ENCODE measurements around the gene PCDH9. TPM values are rescaled to one million over a fixed set of nuclear protein-coding genes. Genes with fewer than 3 reads are reported as not detected.

Gene PCDH9
- total and polyA plus RNA-seq, 3 donors from 2014 or later = 2.3 to 4.6 (median 3.5) TPM

DNA sequence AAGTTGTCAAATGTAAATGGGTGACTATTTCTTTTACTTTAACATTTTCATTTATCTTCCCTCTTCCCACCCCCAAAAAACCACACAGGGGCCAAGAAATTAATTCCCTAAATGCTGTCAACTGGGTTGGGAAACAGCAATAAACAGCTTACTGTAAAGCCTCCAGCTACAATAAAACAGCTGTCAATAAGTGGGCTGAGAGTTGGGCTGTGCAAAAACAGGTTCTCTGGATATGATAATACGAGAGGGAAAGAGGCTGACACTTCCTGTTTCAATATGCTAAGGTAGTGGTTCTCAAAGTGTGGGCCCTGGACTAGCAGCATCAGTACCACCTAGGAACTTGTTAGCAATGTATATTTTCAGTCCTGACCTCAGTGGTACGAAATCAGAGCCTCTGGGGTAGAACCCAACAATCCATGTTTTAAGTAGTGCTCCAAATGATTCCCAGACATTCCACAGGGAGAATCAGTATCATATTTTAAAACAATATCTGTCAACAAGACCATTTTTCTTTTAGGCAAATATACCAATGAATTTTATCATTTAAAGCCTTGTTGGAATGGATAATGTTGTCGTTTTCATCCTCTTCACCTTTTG is 8.4 kb downstream of the PCDH9 start:
- Histone ChIP-seq H3K27me3 (no peaks in the 10 kb centered on the region), H3K4me1 (no peaks in the 10 kb centered on the region), H3K9me3 (no peaks in the 10 kb centered on the region), H3K27ac (no peak overlapping the region), H3K4me3 (no peak overlapping the region), H3K36me3 (ENCODE audit: low read depth, missing control alignments) (no peaks in the 10 kb centered on the region)
- no peak for DNase-seq
- TF ChIP-seq, protein P1, sequence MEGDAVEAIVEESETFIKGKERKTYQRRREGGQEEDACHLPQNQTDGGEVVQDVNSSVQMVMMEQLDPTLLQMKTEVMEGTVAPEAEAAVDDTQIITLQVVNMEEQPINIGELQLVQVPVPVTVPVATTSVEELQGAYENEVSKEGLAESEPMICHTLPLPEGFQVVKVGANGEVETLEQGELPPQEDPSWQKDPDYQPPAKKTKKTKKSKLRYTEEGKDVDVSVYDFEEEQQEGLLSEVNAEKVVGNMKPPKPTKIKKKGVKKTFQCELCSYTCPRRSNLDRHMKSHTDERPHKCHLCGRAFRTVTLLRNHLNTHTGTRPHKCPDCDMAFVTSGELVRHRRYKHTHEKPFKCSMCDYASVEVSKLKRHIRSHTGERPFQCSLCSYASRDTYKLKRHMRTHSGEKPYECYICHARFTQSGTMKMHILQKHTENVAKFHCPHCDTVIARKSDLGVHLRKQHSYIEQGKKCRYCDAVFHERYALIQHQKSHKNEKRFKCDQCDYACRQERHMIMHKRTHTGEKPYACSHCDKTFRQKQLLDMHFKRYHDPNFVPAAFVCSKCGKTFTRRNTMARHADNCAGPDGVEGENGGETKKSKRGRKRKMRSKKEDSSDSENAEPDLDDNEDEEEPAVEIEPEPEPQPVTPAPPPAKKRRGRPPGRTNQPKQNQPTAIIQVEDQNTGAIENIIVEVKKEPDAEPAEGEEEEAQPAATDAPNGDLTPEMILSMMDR (IDR thresholded peaks at IDR 0.05) = no peak
- TF ChIP-seq POLR2A (IDR thresholded peaks at IDR 0.05) = no peak
- intact Hi-C loops (cut with DNase I; ENCODE audit: low total_unique reads) = no loop called here
- WGBS, 2 donors = 72 to 85% methylated on average over 3 of the region's 3 CpGs

DNA sequence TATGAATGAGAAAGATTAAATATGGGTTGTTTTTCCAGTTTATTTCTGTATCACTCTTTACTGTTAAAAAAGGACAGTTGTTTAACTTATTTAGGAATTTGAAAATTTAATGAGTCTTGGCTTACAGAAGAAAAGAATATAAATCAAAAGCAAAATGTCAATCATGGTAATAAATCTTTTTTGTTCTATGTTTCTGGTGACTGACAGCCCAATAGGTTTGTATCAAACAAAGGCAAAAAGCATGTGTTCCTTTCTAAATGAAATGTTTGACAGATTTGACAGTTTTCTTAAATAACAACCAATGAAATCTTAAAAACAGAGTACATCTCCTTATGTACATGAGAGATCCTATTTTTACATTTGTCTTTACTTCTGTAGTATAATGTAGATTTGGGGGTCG is 11.0 kb downstream of the PCDH9 start:
- no peak for TF ChIP-seq POLR2A (IDR thresholded peaks at IDR 0.05)
- TF ChIP-seq, protein P1 (IDR thresholded peaks at IDR 0.05) = no peak
- no peaks in the 10 kb centered on the region for H3K4me1 ChIP-seq
- no peak overlapping the region for H3K4me3 ChIP-seq
- no peaks in the 10 kb centered on the region for H3K9me3 ChIP-seq
- intact Hi-C loops (cut with DNase I; ENCODE audit: low total_unique reads) = no loop called here
- no peaks in the 10 kb centered on the region for H3K27me3 ChIP-seq
- no peak for DNase-seq
- 94 to 95% methylated on average over 1 of the region's 1 CpG for WGBS, 2 donors
- no peak overlapping the region for H3K27ac ChIP-seq
- no peaks in the 10 kb centered on the region for H3K36me3 ChIP-seq (ENCODE audit: low read depth, missing control alignments)

DNA sequence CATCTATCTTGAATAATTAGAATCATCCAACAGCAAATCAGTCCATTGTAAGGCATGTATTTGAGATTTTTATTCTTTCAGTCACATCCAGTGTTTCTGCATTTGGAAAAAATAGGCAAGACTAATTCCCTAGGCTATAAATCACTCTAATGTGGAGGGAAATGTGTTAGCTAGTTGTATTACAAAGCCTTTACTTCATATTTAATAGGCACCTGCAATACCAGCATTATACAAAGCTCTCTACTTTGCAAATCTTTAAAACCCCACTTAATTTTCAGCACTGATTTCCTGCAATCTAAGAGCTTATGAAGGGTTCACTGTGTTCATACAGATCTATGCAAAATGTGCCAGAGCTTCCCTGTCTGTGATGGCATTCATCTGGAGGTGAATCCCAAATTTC is 12.3 kb downstream of the PCDH9 start:
- DNase-seq = no peak
- Histone ChIP-seq H3K36me3 (ENCODE audit: low read depth, missing control alignments) (no peaks in the 10 kb centered on the region), H3K27me3 (no peaks in the 10 kb centered on the region), H3K4me1 (no peaks in the 10 kb centered on the region), H3K27ac (no peak overlapping the region), H3K4me3 (no peak overlapping the region), H3K9me3 (no peaks in the 10 kb centered on the region)
- TF ChIP-seq, protein P1 (IDR thresholded peaks at IDR 0.05) = no peak
- no peak for TF ChIP-seq POLR2A (IDR thresholded peaks at IDR 0.05)
- intact Hi-C loops (cut with DNase I; ENCODE audit: low total_unique reads) = no loop called here

DNA sequence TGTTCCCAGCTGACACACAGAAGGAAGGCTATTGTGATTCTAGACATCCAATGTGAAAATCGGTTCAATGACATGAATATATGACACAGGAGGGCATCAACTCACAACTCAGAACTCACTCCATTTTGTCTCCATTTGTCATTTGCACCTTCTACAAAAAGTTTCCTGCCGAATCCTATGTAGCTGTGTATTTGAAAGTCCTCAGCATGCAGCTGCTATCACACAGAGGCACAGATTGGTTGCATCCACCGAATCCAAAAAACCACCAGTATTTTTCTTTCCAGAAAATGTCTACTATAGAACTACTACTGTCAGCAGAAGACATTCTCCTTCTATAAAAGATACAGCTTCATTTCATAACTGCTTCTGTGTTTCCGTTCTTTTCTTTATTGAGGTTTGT is 13.3 kb downstream of the PCDH9 start:
- intact Hi-C loops (cut with DNase I; ENCODE audit: low total_unique reads) = no loop called here
- 92 to 93% methylated on average over 4 of the region's 4 CpGs for WGBS, 2 donors
- TF ChIP-seq POLR2A (IDR thresholded peaks at IDR 0.05) = no peak
- TF ChIP-seq, protein P1 (IDR thresholded peaks at IDR 0.05) = no peak

DNA sequence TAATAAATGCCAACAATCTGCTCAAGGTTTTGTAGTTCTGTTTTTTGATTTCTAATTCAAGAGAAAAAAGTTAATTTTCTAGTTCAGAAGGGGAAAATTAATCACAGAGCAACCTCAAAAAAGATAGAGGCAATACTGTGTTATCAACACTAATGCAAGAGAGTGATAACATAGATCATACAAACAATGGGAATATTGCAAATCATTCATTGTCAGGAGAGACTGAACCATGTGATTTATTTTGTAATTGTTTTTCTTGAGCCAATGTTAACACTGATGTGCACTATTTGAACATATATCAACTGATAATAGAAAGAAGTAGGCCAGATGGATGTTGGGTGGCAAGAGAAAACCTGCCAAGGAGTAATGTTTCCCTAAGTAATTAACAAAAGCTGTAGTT is 19.9 kb downstream of the PCDH9 start:
- no peak overlapping the region for H3K27ac ChIP-seq
- no peaks in the 10 kb centered on the region for H3K9me3 ChIP-seq
- no peaks in the 10 kb centered on the region for H3K27me3 ChIP-seq
- TF ChIP-seq, protein P1 (IDR thresholded peaks at IDR 0.05) = no peak
- no peak for TF ChIP-seq POLR2A (IDR thresholded peaks at IDR 0.05)
- H3K4me3 ChIP-seq = no peak overlapping the region
- no peaks in the 10 kb centered on the region for H3K4me1 ChIP-seq
- no peaks in the 10 kb centered on the region for H3K36me3 ChIP-seq (ENCODE audit: low read depth, missing control alignments)
- intact Hi-C loops (cut with DNase I; ENCODE audit: low total_unique reads) = no loop called here
- DNase-seq = no peak

More for the DNA sequence above, 13.3 kb downstream of the PCDH9 start:
- H3K9me3 ChIP-seq = no peaks in the 10 kb centered on the region
- H3K4me3 ChIP-seq = no peak overlapping the region
- no peak overlapping the region for H3K27ac ChIP-seq
- H3K27me3 ChIP-seq = no peaks in the 10 kb centered on the region
- DNase-seq = no peak
- H3K4me1 ChIP-seq = no peaks in the 10 kb centered on the region
- H3K36me3 ChIP-seq (ENCODE audit: low read depth, missing control alignments) = no peaks in the 10 kb centered on the region
